GM12892 (cell line): ENCODE measurements around the gene CD53.

ENCODE experiments used
- DNase-seq: peaks from one replicate; pipeline ENCODE4 v3.0.0; 2011; ENCODE audit not compliant: insufficient read length
- FAIRE-seq: peaks from 2 replicates; lab custom pipeline; 2011; peaks lifted over from hg19 to GRCh38; lab: Jason Lieb, UNC
- POLR2A ChIP-seq: IDR thresholded peaks from 2 replicates; pipeline ENCODE4 v1.6.1; 2011; ENCODE audit warnings: low read depth, low read length, control low read depth
- POLR2AphosphoS5 ChIP-seq: IDR thresholded peaks from 2 replicates; pipeline ENCODE4 v1.6.1; 2011; ENCODE audit warnings: low read depth, low read length, control low read depth
- TAF1 ChIP-seq: IDR thresholded peaks from 2 replicates; pipeline ENCODE4 v1.6.1; 2011; ENCODE audit warnings: low read depth, mild to moderate bottlenecking, control low read depth, low read length, borderline replicate concordance

Gene CD53

GRCh38 chr1:110877776-110878175 is 4.8 kb downstream of the CD53 start:
- DNase-seq (no peak), FAIRE-seq (peak; percentile 82)
- TF ChIP-seq TAF1 (no peak), POLR2AphosphoS5 (no peak)

- TF ChIP-seq TAF1, result no peak
- TF ChIP-seq POLR2A, result no peak
- TF ChIP-seq POLR2AphosphoS5, result no peak
- DNase-seq (no peak), FAIRE-seq (no peak)
Measured at GRCh38 chr1:110878591-110878990, 5.6 kb downstream of the CD53 start.

GRCh38 chr1:110878993-110879392 is 6.0 kb downstream of the CD53 start:
- FAIRE-seq, result peak; percentile 83
- no peak for DNase-seq
- TF ChIP-seq TAF1, result no peak
- no peak for TF ChIP-seq POLR2AphosphoS5
- TF ChIP-seq POLR2A, result no peak

GRCh38 chr1:110879758-110880606 is 7.0 kb downstream of the CD53 start:
- FAIRE-seq, result peak; percentile 95
- no peak for TF ChIP-seq TAF1
- peak; percentile 54; the same call in 1 of the 2 replicates for TF ChIP-seq POLR2A
- peak; percentile 45 for TF ChIP-seq POLR2AphosphoS5
- no peak for DNase-seq

- FAIRE-seq, result peak; percentile 90
- no peak for DNase-seq
- TF ChIP-seq POLR2A, result no peak
Measured at GRCh38 chr1:110880708-110881374, 7.9 kb downstream of the CD53 start.

- TF ChIP-seq POLR2AphosphoS5, result no peak
- no peak for TF ChIP-seq TAF1
- TF ChIP-seq POLR2A, result no peak
- FAIRE-seq (no peak), DNase-seq (no peak)
Measured at GRCh38 chr1:110888049-110888448, 15.1 kb downstream of the CD53 start.

GRCh38 chr1:110888641-110889040 is 15.7 kb downstream of the CD53 start:
- no peak for TF ChIP-seq POLR2AphosphoS5
- TF ChIP-seq TAF1, result no peak
- no peak for TF ChIP-seq POLR2A
- DNase-seq, result no peak
- no peak for FAIRE-seq

GRCh38 chr1:110890474-110891196 is 17.7 kb downstream of the CD53 start:
- no peak for DNase-seq
- peak; percentile 78 for FAIRE-seq
- TF ChIP-seq POLR2AphosphoS5, result peak; percentile 28; the same call in 1 of the 2 replicates
- TF ChIP-seq TAF1, result no peak
- TF ChIP-seq POLR2A, result no peak

- DNase-seq (no peak), FAIRE-seq (no peak)
- no peak for TF ChIP-seq TAF1
- no peak for TF ChIP-seq POLR2A
- TF ChIP-seq POLR2AphosphoS5, result no peak
Measured at GRCh38 chr1:110893908-110894490, 21.1 kb downstream of the CD53 start.

GRCh38 chr1:110896090-110896489 is 23.1 kb downstream of the CD53 start:
- FAIRE-seq (no peak), DNase-seq (no peak)
- TF ChIP-seq TAF1, result no peak
- TF ChIP-seq POLR2AphosphoS5, result no peak
- no peak for TF ChIP-seq POLR2A

GRCh38 chr1:110897681-110898080 is 24.7 kb downstream of the CD53 start:
- DNase-seq (no peak), FAIRE-seq (no peak)
- TF ChIP-seq TAF1 (no peak), POLR2A (no peak), POLR2AphosphoS5 (no peak)
